Uterus (tissue), 4 donors: ENCODE data around the gene ANKRD11. TPM values are rescaled to one million over a fixed set of nuclear protein-coding genes. Genes with fewer than 3 reads are reported as not detected.
"Not testable (repeated sequence)": the region's sequence is repeated elsewhere in the genome, so short reads cannot be mapped to it uniquely, and the experiment has no call there.

Source experiments
- DNase-seq, 2 donors: peaks; one replicate each; pipeline ENCODE4 v3.0.0-alpha.2; 2019 to 2020
- H3K27ac ChIP-seq, 2 donors: fragments of 200-600 bp; sonication (generic); 1 replicate in 1 of 2; 2 replicates in 1 of 2; pipeline ENCODE4 v1.5.1; 2016 to 2018
- H3K27me3 ChIP-seq, 2 donors: fragments of 200-600 bp; sonication (generic); one replicate each; pipeline ENCODE4 v1.5.1; 2018 to 2019; ENCODE audit warnings: control low read depth in 1 of 2
- H3K36me3 ChIP-seq, 2 donors: fragments of 200-600 bp; sonication (generic); one replicate each; pipeline ENCODE4 v1.5.1; 2019; ENCODE audit warnings: control low read depth in 1 of 2
- H3K4me1 ChIP-seq, 2 donors: fragments of 200-600 bp; sonication (generic); one replicate each; pipeline ENCODE4 v1.5.1; 2018 to 2019; ENCODE audit warnings: control low read depth in 1 of 2
- H3K4me3 ChIP-seq, 2 donors: fragments of 200-600 bp; sonication (generic); 1 replicate in 1 of 2; 2 replicates in 1 of 2; pipeline ENCODE4 v1.5.1; 2018 to 2019; ENCODE audit warnings: mild to moderate bottlenecking in 1 of 2
- H3K9me3 ChIP-seq, 2 donors: fragments of 200-600 bp; sonication (generic); one replicate each; pipeline ENCODE4 v1.5.1; 2019; ENCODE audit warnings: control low read depth in 1 of 2
- POLR2A ChIP-seq, 2 donors: fragments of 450-650 bp; IDR thresholded peaks; one replicate each; pipeline ENCODE4 v1.6.1; 2016; ENCODE audit warnings: antibody characterized with exemption in 2 of 2, mild to moderate bottlenecking in 1 of 2, moderate library complexity in 1 of 2
- intact Hi-C: fragments of 100-400 bp; cut with DNase I; formaldehyde crosslinking; loops from one replicate; pipeline ENCODE4 v1.15.1; 2023; ENCODE audit warnings: low total_unique reads
- total RNA-seq, 4 donors: library from RNA; depleted of rRNA in 3 of 4; stranded (reverse); fragments of >200 nt in 3 of 4; gene quantifications; one replicate each; pipeline versions ENCODE4 v1.1.0 to v1.2.4, GENCODE V29; 2014 to 2023
- TF ChIP-seq, protein P1 (sequence below), 4 experiments: fragments of 200-600 bp in 2 of 4; fragments of 450-650 bp in 2 of 4; sonication (generic) in 2 of 4; IDR thresholded peaks; one replicate each; pipeline ENCODE4 v1.5.1; 2016 to 2019; ENCODE audit warnings: antibody characterized with exemption in 4 of 4, mild to moderate bottlenecking in 2 of 4, moderate library complexity in 1 of 4
- donor health status: DM: yes; HTN: yes; CAD: no.

Gene ANKRD11
- total RNA-seq, 4 donors from 2014 or later = 20.5 to 182 (median 45.5) TPM

- no peak overlapping the region for H3K4me3 ChIP-seq
- no peak for DNase-seq
- H3K4me1 ChIP-seq = no peaks in the 10 kb centered on the region
- no peaks in the 10 kb centered on the region for H3K9me3 ChIP-seq
- no peak overlapping the region for H3K27ac ChIP-seq
- intact Hi-C loops = no loop called here
- TF ChIP-seq, protein P1, sequence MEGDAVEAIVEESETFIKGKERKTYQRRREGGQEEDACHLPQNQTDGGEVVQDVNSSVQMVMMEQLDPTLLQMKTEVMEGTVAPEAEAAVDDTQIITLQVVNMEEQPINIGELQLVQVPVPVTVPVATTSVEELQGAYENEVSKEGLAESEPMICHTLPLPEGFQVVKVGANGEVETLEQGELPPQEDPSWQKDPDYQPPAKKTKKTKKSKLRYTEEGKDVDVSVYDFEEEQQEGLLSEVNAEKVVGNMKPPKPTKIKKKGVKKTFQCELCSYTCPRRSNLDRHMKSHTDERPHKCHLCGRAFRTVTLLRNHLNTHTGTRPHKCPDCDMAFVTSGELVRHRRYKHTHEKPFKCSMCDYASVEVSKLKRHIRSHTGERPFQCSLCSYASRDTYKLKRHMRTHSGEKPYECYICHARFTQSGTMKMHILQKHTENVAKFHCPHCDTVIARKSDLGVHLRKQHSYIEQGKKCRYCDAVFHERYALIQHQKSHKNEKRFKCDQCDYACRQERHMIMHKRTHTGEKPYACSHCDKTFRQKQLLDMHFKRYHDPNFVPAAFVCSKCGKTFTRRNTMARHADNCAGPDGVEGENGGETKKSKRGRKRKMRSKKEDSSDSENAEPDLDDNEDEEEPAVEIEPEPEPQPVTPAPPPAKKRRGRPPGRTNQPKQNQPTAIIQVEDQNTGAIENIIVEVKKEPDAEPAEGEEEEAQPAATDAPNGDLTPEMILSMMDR (IDR thresholded peaks at IDR 0.05) = no peak
- no peak for TF ChIP-seq POLR2A (IDR thresholded peaks at IDR 0.05)
- no peaks in the 10 kb centered on the region for H3K27me3 ChIP-seq
- no peaks in the 10 kb centered on the region for H3K36me3 ChIP-seq
These were observed 223.7 kb downstream of the ANKRD11 start for GRCh38 chr16:89266521-89267134.

- H3K4me3 ChIP-seq = no peak overlapping the region
- intact Hi-C loops = no loop called here
- no peak overlapping the region for H3K27ac ChIP-seq
- TF ChIP-seq, protein P1 (IDR thresholded peaks at IDR 0.05) = no peak
- no peak for TF ChIP-seq POLR2A (IDR thresholded peaks at IDR 0.05)
- H3K36me3 ChIP-seq = no peaks in the 10 kb centered on the region
- no peaks in the 10 kb centered on the region for H3K9me3 ChIP-seq
- H3K27me3 ChIP-seq = no peaks in the 10 kb centered on the region
- H3K4me1 ChIP-seq = no peaks in the 10 kb centered on the region
- DNase-seq = no peak
These were observed 224.7 kb downstream of the ANKRD11 start for GRCh38 chr16:89265647-89266046.

DNA sequence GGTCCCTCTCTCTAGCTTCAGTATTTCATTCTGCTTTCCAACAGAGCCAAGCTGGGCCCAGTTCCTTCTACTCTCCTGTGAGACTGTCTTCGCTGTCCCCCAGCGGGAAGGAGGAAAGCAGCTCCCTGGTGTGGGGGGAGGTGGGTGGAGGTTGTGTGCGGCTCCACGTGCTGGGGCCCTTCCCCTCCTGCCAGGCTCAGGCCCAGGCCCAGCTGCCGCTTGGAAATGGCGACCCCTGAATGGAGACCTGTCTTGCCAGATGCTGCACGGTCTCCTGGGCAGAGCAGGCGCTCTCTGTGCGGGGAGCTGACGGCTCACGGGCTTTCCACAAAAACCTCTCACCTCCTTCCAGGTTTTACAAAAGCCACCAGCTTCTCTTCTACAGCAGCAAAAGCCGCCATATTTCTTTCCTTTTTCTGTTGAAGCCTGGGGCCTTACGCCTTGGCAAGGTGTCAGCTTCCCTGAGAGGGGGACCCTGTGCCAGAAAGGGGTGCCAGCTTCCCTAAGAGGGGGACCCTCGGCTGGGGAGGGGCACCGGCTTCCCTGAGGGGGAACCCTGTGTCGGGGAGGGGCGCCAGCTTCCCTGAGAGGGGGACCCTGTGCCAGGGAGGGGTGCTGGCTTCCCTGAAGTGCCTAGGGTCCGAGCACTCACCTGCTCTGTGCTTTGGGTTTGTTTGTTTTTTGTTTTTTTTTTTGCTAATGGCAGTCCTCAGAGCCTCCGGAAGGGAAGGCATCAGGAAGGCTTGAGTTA lies 225.4 kb downstream of the ANKRD11 start:
- DNase-seq = no peak
- H3K9me3 ChIP-seq = no peaks in the 10 kb centered on the region
- H3K27me3 ChIP-seq = no peaks in the 10 kb centered on the region
- TF ChIP-seq, protein P1 (IDR thresholded peaks at IDR 0.05) = no peak
- no peak for TF ChIP-seq POLR2A (IDR thresholded peaks at IDR 0.05)
- no peak overlapping the region for H3K27ac ChIP-seq
- H3K4me3 ChIP-seq = no peak overlapping the region
- no peaks in the 10 kb centered on the region for H3K4me1 ChIP-seq
- intact Hi-C loops = no loop called here
- no peaks in the 10 kb centered on the region for H3K36me3 ChIP-seq

- Histone ChIP-seq H3K27ac (no peak overlapping the region), H3K4me1 (peaks cover 0 to 3% of the 10 kb centered on the region in 2 donors), H3K27me3 (peaks cover 0 to 7% of the 10 kb centered on the region in 2 donors), H3K36me3 (no peaks in the 10 kb centered on the region), H3K9me3 (no peaks in the 10 kb centered on the region), H3K4me3 (no peak overlapping the region)
- no peak for DNase-seq
- TF ChIP-seq POLR2A (IDR thresholded peaks at IDR 0.05) = no peak
- TF ChIP-seq, protein P1 (IDR thresholded peaks at IDR 0.05) = no peak
- intact Hi-C loops = no loop called here
These were observed 228.4 kb downstream of the ANKRD11 start for GRCh38 chr16:89261691-89262563.

DNA sequence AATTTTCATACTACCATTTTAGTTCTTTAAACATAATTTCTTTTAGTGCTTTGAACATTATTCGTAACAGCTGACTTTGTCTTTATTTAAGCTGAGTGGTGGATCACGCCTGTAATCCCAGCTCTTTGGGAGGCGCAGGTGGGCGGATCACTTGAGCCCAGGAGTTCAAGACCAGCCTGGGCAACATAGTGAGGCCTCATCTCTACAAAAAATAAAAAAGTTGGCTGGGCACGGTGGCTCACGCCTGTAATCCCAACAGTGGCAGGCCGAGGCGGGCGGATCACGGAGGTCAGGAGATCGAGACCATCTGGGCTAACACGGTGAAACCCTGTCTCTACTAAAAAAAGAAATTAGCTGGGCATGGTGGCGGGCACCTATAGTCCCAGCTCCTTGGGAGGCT lies 230.5 kb downstream of the ANKRD11 start:
- H3K27me3 ChIP-seq, intact Hi-C loops, H3K9me3 ChIP-seq, H3K36me3 ChIP-seq, DNase-seq, H3K4me3 ChIP-seq, H3K27ac ChIP-seq, H3K4me1 ChIP-seq: not testable (repeated sequence)
